ENCODE data around the gene IFT43. TPM values are rescaled to one million over a fixed set of nuclear protein-coding genes. Genes with fewer than 3 reads are reported as not detected.

The IFT43 gene
- total and polyA plus RNA-seq, 10 of the 15 experiments (the other 5 are each of a cell fraction or from before 2014, with no cell fraction given): 8.2 to 24.8 (median 14.0) TPM

DNA sequence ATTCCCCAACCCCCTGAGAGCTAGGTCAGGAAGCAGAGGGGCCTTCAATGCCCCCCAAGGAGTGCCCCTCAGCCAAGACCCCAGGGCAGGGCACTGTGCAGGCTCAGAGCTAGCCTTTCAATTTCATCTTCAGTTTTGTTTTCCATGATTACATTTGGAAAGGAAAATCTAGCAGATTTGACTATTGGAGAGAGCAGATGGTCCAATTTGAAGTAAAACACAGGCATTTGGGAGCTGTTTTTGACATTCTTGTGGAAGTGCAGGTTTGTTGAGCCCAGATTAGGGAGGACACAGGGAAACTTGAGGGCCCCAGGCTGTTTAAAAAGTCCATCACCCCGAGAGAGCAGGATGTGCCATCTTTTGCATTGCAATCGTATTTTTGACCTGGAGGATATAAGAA lies 107.5 kb downstream of the IFT43 start:
- H3K36me3 ChIP-seq (ENCODE audit: control insufficient read depth in 2 of 2, insufficient read depth in 2 of 2, low read length in 1 of 2): no peaks in the 10 kb centered on the region
- ChIA-PET SMC1A (ENCODE audit: uncharacterized antibody, unreplicated experiment) (interaction anchor here (1.1 kb wide), 1 partner anchor 259 kb away, joined by 4 read pairs; no protein-coding TSS in a partner anchor), CTCF (no interaction called here), RAD21 (ENCODE audit: unreplicated experiment) (interaction anchor here (1.1 kb wide), 1 partner anchor 260 kb away, joined by 3 read pairs; no protein-coding TSS in a partner anchor), POLR2A (interaction anchor here (0.5 kb wide), 1 partner anchor 26 kb away, joined by 3 read pairs; no protein-coding TSS in a partner anchor)
- H3K79me2 ChIP-seq (ENCODE audit: control insufficient read depth, insufficient read depth, low read length): no peaks in the 10 kb centered on the region
- FAIRE-seq (no peak), ATAC-seq (no peak), DNase-seq (ENCODE audit: low read depth, low spot score) (no peak)
- no peak overlapping the region for H3K27ac ChIP-seq (ENCODE audit: control insufficient read depth, insufficient read depth)
- H3K4me2 ChIP-seq (ENCODE audit: control insufficient read depth, insufficient read depth): no peak overlapping the region
- H3K9ac ChIP-seq (ENCODE audit: control insufficient read depth, insufficient read depth, low read length): no peak overlapping the region
- H3K27me3 ChIP-seq (replicated peaks in 1 of 2; ENCODE audit: control insufficient read depth in 2 of 2, insufficient read depth in 2 of 2, low read length in 1 of 2): no peaks in the 10 kb centered on the region; a peak in 1 of 4 replicates
- 0% methylated on average over 2 of the region's 2 CpGs for WGBS (ENCODE audit: insufficient coverage, insufficient replicate concordance, low lambda C conversion rate, missing lambda C conversion rate)
- H3K4me3 ChIP-seq: no peak overlapping the region
- H2AFZ ChIP-seq (ENCODE audit: control insufficient read depth, low read depth, low read length): no peak overlapping the region
- in situ Hi-C loops (cut with MboI): no loop called here
- TF ChIP-seq SREBF2 (IDR thresholded peaks at IDR 0.05; ENCODE audit: low read length) (no peak), PAX8 (IDR thresholded peaks at IDR 0.05) (no peak), IRF4 (IDR thresholded peaks at IDR 0.05; ENCODE audit: low read depth, low read length) (no peak), ZNF384 (IDR thresholded peaks at IDR 0.05; ENCODE audit: borderline replicate concordance, low read depth, low read length) (no peak), ETV6 (conservative IDR thresholded peaks at IDR 0.05 in 1 of 2, IDR thresholded peaks at IDR 0.05 in 1 of 2; ENCODE audit: borderline replicate concordance in 1 of 2, low read depth in 1 of 2) (no peak), DPF2 (IDR thresholded peaks at IDR 0.05) (no peak), RBBP5 (conservative IDR thresholded peaks at IDR 0.05) (no peak), SIN3A (IDR thresholded peaks at IDR 0.05; ENCODE audit: low read depth, low read length) (no peak)
- TF ChIP-seq, protein P1, sequence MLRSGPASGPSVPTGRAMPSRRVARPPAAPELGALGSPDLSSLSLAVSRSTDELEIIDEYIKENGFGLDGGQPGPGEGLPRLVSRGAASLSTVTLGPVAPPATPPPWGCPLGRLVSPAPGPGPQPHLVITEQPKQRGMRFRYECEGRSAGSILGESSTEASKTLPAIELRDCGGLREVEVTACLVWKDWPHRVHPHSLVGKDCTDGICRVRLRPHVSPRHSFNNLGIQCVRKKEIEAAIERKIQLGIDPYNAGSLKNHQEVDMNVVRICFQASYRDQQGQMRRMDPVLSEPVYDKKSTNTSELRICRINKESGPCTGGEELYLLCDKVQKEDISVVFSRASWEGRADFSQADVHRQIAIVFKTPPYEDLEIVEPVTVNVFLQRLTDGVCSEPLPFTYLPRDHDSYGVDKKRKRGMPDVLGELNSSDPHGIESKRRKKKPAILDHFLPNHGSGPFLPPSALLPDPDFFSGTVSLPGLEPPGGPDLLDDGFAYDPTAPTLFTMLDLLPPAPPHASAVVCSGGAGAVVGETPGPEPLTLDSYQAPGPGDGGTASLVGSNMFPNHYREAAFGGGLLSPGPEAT (IDR thresholded peaks at IDR 0.05; ENCODE audit: low read depth): no peak
- TF ChIP-seq, protein P2, sequence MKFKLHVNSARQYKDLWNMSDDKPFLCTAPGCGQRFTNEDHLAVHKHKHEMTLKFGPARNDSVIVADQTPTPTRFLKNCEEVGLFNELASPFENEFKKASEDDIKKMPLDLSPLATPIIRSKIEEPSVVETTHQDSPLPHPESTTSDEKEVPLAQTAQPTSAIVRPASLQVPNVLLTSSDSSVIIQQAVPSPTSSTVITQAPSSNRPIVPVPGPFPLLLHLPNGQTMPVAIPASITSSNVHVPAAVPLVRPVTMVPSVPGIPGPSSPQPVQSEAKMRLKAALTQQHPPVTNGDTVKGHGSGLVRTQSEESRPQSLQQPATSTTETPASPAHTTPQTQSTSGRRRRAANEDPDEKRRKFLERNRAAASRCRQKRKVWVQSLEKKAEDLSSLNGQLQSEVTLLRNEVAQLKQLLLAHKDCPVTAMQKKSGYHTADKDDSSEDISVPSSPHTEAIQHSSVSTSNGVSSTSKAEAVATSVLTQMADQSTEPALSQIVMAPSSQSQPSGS (IDR thresholded peaks at IDR 0.05; ENCODE audit: low read length): no peak
- TF ChIP-seq, protein P3, sequence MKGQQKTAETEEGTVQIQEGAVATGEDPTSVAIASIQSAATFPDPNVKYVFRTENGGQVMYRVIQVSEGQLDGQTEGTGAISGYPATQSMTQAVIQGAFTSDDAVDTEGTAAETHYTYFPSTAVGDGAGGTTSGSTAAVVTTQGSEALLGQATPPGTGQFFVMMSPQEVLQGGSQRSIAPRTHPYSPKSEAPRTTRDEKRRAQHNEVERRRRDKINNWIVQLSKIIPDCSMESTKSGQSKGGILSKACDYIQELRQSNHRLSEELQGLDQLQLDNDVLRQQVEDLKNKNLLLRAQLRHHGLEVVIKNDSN (IDR thresholded peaks at IDR 0.05; ENCODE audit: borderline replicate concordance, extremely low read length, insufficient read depth, low read depth, low read length): no peak
- intact Hi-C loops (cut with micrococcal nuclease; ENCODE audit: unreplicated experiment): no loop called here
- no TSS peak for BruUV-seq (replicated peaks)
- H4K20me1 ChIP-seq (ENCODE audit: control insufficient read depth, insufficient read depth): no peaks in the 10 kb centered on the region
- no peaks in the 10 kb centered on the region for H3K4me1 ChIP-seq (ENCODE audit: control insufficient read depth, insufficient read depth, low read length)
- no peaks in the 10 kb centered on the region for H3K9me3 ChIP-seq (replicated peaks; ENCODE audit: control insufficient read depth, insufficient read depth, low read length)
